HG02870 (cell line): ENCODE results near the gene TMEM132D.
A peak's percentile ranks its signal among the peaks of the same experiment; 100 is the strongest.
"Not testable (repeated sequence)": the region's sequence is repeated elsewhere in the genome, so short reads cannot be mapped to it uniquely, and the experiment has no call there.

Source experiments
- ATAC-seq: cut with Tn5 transposase; IDR thresholded peaks from one replicate; pipeline ENCODE4 v1.9.1; 2021; ENCODE audit warnings: mild to moderate bottlenecking, moderate library complexity; ENCODE audit not compliant: unreplicated experiment

Gene TMEM132D

DNA sequence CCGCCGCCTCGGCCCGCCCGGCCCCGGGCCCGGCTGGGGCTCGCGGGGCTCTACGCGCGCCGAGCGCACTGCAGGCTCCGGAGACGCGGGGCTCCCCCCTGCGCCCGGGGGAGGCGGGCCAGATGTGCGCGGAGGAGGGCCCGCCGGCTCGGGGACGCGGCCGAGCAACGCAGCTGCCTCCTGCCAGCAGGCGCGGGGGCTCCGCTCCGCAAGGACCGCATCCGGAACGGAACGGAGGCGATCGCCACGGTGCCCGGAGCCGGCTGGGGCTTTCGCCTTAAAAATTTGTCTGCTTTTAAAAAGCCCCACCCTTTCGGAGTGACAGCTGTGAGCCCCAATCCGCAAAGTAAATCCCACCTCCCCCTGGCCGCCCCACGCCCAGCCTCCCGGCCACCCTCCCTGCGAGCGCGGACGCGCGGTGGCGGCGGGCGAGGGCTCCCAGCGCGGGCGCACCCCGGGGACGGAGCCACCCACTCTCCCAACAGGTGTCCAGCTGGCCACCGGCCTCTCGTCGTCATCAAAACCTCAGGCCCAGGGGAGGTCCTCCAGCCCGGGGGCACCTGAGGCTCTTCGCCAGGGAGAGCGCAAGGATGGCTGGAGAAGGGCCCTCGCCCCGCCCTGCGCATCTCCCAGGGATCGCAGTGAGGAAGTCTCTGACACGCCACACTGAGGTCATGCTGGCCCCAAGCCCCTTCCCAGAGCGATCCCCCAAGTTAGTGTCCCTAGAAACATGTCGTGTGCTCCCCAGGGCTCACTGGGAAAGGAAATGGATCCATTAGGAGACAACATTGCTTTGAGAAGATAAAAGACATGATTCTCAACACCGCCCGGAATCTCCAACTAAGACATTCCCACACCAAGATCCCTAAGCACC, at the start of gene TMEM132D:
Gene TMEM132D, minus strand, starts transcription at position 70 of the 874 bp plus-strand sequence.
- ATAC-seq: no peak

DNA sequence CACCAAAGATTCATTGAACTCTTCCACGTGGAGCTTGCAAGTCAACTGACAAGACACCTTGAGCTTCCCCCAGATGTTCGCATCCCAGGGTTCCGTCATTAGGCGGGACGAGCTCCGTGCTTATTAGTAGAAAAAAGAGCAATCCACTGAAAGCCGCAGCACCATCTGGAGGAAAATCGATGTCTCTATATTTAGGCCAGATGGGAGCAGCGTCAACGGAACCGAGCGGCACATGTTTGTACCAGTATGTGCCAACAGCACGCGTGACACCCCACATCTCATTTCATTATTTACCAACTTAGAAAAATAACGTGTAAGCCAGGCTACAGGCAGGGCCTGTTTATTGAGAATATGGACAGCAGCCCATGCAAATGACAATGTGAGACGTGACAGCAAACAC, 45.8 kb upstream of the TMEM132D start:
- ATAC-seq: no peak

DNA sequence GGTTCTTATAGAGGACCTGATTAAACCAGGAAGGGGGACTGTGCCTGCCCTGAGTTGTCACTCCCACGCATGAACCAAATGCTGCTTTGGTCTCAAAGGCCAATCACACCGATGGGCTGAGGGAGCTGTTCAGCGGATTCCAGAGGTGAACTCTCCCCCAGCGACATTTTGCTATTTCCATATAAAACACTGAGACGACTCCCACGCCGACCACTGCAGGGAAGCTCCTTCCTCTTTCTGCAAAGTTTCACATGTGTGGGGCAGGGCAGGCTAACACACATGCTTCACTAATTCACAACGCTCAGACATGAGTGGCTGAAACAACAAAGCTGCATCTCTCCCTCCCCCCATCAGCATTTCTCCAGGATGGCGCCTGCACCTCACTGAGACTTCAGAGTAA, 37.8 kb upstream of the TMEM132D start:
- ATAC-seq: no peak

DNA sequence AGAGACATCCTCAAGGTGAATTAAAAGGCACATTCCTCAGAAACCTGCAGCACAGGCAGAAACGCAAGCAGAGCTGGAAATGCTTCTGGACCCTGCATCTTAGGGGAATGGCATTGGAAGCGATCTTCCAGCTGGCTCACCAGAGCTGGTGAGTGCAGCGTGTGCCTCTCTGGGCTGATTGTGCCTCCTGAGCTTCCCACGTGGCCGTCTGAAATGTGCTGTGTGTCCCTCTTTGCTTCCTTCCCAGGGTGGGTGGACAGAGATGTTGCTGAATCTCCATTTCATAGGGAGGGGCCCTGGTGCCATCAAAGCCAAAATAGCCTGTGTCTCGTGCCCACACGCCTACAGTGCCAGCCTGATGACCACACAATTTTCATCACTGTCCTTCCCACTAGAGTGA, 34.3 kb upstream of the TMEM132D start:
- ATAC-seq: no peak

- ATAC-seq: no peak
Observed at GRCh38 chr12:129937426-129937825, 33.6 kb upstream of the TMEM132D start.

DNA sequence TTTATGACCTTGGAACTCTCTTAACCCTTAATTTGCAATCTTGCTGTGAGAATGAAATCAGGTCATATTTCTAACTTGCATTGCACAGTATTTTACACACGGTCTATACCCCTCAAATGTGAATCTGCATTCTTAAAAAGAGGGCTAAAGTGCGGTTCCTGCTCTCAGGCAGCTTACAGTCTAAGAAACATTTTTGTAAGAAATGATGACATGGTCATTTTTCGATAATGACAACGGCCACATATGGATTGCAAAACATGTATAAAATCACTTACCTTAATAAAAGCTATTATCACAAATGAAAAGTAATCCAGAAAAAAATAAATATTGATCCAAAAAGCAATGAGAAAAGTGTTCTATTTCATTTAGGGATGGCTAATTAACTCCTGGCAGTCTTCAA, 24.8 kb upstream of the TMEM132D start:
- ATAC-seq: no peak

DNA sequence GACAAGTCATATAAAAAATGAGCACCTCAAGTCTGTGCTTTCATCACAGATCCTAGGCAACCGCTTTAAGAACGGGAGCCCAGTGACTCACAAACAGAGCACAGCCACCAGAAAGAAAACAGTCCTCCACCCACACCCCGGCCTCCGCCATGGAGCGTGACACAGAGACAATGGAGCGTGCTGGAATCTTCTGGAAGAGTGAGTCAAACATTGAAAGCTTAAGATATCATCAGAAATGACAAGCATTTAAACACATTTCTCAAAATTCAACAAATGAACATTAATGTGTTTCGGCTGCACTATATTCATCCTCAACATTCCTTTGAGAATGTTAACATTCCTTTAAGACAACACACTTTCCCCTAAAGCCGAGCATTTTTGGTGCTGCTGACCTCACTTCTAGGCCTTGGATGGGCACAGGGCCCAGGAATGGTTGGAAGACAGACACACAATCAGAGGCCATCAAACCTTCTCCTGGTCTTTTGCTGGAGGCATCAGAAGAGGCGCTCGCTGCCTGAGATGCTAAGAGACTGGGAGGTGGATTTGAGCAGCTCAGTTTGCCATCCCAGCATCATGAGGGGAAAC, 23.6 kb upstream of the TMEM132D start:
- no peak for ATAC-seq

DNA sequence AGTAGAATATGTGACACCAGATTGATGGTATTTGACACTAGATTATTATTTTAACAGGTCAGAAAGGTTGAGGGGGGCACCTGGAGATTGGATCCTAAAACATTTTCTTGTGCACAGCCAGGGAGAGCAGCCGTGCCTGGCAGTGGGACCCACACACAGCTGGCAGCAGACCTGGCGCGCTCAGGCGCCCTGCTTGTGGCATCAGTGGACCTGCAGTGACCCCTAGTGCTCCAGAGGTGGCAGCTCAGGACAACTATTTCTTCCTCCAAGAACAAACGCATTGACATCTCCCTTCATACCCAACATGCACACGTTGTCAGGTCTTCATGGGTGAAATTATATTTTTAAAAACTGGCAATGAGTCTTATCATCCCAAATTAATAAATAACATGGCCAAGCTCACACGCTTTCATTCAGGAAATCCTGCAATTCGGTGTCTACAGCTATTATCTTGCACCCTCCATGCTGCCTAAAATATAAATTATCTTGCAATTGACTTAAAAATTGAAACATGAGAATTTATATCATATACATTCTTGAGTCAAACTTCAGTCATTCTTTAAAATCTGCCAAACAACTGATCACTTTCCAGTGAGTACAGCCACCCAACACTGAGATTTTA, 7.7 kb upstream of the TMEM132D start:
- peak; percentile 79 for ATAC-seq

DNA sequence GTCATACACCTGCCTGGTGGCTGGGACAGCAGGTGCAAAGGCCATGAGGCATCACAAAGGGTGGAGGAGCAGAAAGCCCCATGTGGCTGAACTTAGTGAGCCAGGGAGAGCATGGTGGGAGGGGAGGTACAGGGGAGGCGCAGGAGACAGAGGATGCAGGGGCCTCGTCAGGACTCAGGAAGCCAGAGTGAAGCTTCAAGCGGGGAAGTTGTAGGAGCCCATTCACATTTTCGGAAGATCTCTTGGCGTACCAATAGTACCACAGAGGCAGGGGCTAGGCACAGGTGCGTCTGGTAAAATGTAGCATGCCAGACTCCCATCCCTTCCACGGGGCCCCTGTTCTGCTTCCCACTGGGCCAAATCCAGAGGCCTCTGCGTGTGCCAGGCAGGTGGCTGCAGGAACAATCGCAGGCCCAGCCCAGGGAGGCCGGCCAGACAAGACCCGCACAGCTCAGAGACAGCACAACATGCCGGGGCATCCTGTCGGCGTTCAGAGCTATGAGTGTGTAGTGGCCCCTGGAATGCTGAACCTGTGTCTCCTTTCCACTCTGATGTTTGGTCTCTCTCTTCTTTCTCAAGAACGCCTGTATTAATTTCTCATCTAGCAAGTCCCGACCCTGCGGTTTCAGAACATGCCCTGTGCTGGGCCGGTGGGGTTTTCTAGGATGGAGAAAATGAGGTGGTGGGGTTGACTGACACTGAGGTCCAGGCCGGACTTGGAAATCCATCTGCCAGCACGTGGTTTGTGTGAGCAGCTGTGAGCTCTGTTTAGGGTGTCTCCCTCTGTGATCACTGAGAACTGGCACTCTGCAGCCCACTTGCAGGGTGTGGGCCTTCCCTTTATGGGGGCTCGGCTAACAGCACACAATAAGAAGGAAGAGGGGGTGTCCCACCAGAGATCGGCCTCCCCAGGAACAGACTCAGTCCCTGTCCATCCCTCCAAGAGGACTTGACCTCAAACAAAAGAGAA, 5.5 kb upstream of the TMEM132D start:
- no peak for ATAC-seq

- no peak for ATAC-seq
Observed at GRCh38 chr12:129903092-129903945, 506 bp downstream of the TMEM132D start.

- no peak for ATAC-seq
Observed at GRCh38 chr12:129902371-129903091, 1.3 kb downstream of the TMEM132D start.

- ATAC-seq: no peak
Observed at GRCh38 chr12:129901254-129901653, 2.6 kb downstream of the TMEM132D start.

DNA sequence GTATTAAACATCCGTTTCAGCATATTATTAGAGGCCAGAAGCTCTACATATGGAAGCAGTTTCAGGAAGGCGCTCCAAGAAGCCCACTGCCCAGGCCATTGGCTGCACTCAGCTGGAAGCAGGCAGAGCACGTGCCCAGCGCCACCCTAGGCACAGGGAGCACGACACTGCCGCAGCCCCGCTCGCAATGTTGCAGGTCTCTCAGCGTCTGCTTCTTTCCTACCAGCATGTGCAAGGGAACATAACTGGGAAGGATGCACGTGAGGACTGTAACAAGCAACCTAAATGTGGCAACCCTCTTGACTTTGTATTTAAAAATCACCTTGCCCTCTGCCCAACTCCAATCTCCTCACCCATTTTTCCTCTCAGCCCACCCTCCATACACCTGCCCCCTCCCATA, 3.5 kb downstream of the TMEM132D start:
- ATAC-seq: no peak

- not testable (repeated sequence) for ATAC-seq
Observed at GRCh38 chr12:129899045-129899444, 4.8 kb downstream of the TMEM132D start.

DNA sequence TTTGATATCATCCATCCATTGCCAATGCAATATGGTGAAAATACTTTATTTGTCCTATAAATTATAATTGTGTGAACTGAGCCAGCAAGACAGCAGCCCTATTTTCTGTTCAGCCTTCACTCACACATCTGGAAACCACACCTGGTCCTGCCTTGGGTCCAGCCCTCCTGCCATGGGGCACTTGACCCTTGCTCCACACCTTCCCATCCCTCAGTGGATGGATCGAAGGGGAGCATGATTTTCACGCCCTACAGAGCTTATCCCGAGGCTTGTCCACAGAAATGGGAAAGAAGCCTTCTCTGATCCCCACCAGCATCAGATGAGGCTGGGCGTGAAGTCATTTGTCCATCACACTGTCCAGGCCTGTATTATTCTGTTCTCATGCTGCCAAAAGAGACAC, 10.1 kb downstream of the TMEM132D start:
- no peak for ATAC-seq

- no peak for ATAC-seq
Observed at GRCh38 chr12:129887101-129887500, 16.7 kb downstream of the TMEM132D start.

DNA sequence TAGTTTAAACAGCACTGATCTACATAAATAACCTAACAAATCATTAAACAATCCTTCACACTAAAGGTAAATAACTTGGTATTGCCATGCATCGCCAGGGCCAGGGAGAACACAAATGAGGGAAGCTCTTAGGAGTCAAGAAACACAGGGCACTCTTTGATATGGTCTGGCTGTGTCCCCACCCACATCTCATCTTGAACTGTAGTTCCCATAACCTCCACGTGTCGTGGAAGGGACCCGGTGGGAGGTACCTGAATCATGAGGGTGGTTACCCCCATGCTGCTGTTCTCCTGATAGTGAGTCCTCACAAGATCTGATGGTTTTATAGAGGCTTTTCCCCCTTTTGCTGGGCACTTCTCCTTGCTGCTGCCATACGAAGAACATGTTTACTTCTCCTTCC, 17.3 kb downstream of the TMEM132D start:
- ATAC-seq: no peak

- ATAC-seq: no peak
Observed at GRCh38 chr12:129885287-129885686, 18.5 kb downstream of the TMEM132D start.

DNA sequence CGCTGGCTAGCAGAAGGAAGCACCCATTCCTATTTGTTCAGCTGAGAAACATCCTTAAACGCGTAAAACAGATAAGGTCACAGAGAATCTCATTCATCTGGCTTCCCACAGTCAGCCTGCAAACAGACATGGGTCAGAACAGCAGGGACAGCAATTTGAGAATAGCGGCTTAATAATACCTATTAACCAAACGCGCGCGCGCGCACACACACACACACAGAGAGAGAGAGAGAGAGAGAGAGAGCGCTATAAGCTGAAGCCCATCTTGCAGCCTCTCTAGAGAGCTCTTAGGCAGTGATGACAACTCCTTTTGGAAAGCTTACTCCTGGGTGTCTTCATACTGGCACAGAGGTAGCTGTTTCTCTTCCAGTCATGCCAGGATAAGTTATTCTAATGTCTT, 26.4 kb downstream of the TMEM132D start:
- ATAC-seq: no peak
